ENCODE data around the gene ZBTB26.
"Not testable (repeated sequence)": the region's sequence is repeated elsewhere in the genome, so short reads cannot be mapped to it uniquely, and the experiment has no call there.

The ZBTB26 gene

GRCh38 chr9:122912671-122912963, 18.7 kb downstream of the ZBTB26 start:
- TF ChIP-seq CTCF (conservative IDR thresholded peaks at IDR 0.05; ENCODE audit: low read depth, low read length): no peak
- DNase-seq (ENCODE audit: low read depth): no peak
- H3K4me3 ChIP-seq (ENCODE audit: low read depth, low read length): peak overlapping the region; percentile 84

GRCh38 chr9:122906122-122906521, 25.2 kb downstream of the ZBTB26 start:
- DNase-seq (ENCODE audit: low read depth); H3K4me3 ChIP-seq (ENCODE audit: low read depth, low read length): not testable (repeated sequence)

- H3K4me3 ChIP-seq (ENCODE audit: low read depth, low read length): peak within 1 kb of the TSS; percentile 77
- TF ChIP-seq CTCF (conservative IDR thresholded peaks at IDR 0.05; ENCODE audit: low read depth, low read length): no peak
- peak; percentile 100 for DNase-seq (ENCODE audit: low read depth)
These were observed 26.2 kb downstream of the ZBTB26 start, which contains the start of gene RC3H2 for GRCh38 chr9:122904823-122905710. TSS of gene RC3H2 (minus strand) at chr9:122905359. CDS start at chr9:122897509, 7,850 bp downstream.

GRCh38 chr9:122904466-122904822, 26.9 kb downstream of the ZBTB26 start:
- H3K4me3 ChIP-seq (ENCODE audit: low read depth, low read length): peak overlapping the region; percentile 77
- peak; percentile 28 for DNase-seq (ENCODE audit: low read depth)
- no peak for TF ChIP-seq CTCF (conservative IDR thresholded peaks at IDR 0.05; ENCODE audit: low read depth, low read length)

- no peak overlapping the region for H3K4me3 ChIP-seq (ENCODE audit: low read depth, low read length)
- peak; percentile 53 for DNase-seq (ENCODE audit: low read depth)
- no peak for TF ChIP-seq CTCF (conservative IDR thresholded peaks at IDR 0.05; ENCODE audit: low read depth, low read length)
These were observed 30.5 kb downstream of the ZBTB26 start for GRCh38 chr9:122900791-122901190.

GRCh38 chr9:122897969-122898368, 33.3 kb downstream of the ZBTB26 start:
- no peak for DNase-seq (ENCODE audit: low read depth)
- no peak overlapping the region for H3K4me3 ChIP-seq (ENCODE audit: low read depth, low read length)
- no peak for TF ChIP-seq CTCF (conservative IDR thresholded peaks at IDR 0.05; ENCODE audit: low read depth, low read length)

- TF ChIP-seq CTCF (conservative IDR thresholded peaks at IDR 0.05; ENCODE audit: low read depth, low read length): no peak
- DNase-seq (ENCODE audit: low read depth): no peak
- no peak overlapping the region for H3K4me3 ChIP-seq (ENCODE audit: low read depth, low read length)
These were observed 42.8 kb downstream of the ZBTB26 start for GRCh38 chr9:122888480-122888879.
